Fibroblast of the aortic adventitia (primary cell): Measurements from ENCODE around the gene KIF21B. TPM values are rescaled to one million over a fixed set of nuclear protein-coding genes. Genes with fewer than 3 reads are reported as not detected.

Experiments
- DNase-seq: peaks from one replicate; pipeline ENCODE4 v3.0.0-alpha.2; 2010; ENCODE audit warnings: low read depth
- H3K4me3 ChIP-seq: 2 replicates; pipeline ENCODE4 v1.5.1; 2011; ENCODE audit warnings: low read depth, mild to moderate bottlenecking, control low read depth, low read length, moderate library complexity
- total RNA-seq: library from RNA; depleted of rRNA; stranded (reverse); fragments of >200 nt; gene quantifications from 2 replicates; pipeline ENCODE4 v1.2.3, GENCODE V29; 2012; ENCODE audit warnings: low replicate concordance
- TF ChIP-seq, protein P1 (sequence below): IDR thresholded peaks from 2 replicates; pipeline ENCODE4 v1.5.1; 2011; ENCODE audit warnings: mild to moderate bottlenecking, low read length, control low read depth, inconsistent platforms; ENCODE audit not compliant: insufficient read depth

The KIF21B gene
- total RNA-seq, 1 donor: under 0.01 TPM

- DNase-seq: peak; percentile 7
- no peak overlapping the region for H3K4me3 ChIP-seq
- TF ChIP-seq, protein P1, sequence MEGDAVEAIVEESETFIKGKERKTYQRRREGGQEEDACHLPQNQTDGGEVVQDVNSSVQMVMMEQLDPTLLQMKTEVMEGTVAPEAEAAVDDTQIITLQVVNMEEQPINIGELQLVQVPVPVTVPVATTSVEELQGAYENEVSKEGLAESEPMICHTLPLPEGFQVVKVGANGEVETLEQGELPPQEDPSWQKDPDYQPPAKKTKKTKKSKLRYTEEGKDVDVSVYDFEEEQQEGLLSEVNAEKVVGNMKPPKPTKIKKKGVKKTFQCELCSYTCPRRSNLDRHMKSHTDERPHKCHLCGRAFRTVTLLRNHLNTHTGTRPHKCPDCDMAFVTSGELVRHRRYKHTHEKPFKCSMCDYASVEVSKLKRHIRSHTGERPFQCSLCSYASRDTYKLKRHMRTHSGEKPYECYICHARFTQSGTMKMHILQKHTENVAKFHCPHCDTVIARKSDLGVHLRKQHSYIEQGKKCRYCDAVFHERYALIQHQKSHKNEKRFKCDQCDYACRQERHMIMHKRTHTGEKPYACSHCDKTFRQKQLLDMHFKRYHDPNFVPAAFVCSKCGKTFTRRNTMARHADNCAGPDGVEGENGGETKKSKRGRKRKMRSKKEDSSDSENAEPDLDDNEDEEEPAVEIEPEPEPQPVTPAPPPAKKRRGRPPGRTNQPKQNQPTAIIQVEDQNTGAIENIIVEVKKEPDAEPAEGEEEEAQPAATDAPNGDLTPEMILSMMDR: no peak
Observed at GRCh38 chr1:201059871-201060555, 36.5 kb upstream of the KIF21B start.

DNA sequence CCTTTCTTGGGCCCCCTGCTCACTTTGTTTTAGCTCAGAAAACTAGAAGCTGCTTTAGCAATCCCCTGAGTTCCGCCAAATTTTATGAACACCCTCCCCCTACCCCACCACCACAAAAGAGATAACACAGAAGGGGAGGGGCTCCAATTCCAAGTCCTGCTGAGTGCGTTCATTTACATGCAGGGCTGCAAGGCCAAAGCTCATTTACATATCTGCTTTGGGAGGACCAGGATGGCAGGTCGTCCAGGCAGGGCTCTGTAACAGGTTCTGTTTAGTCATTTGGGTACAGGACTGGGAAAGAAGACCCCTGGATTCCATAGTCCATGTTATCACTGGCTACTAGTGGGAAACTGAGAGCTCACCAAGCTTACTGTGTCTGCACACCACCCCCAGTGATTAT, 35.9 kb upstream of the KIF21B start:
- no peak overlapping the region for H3K4me3 ChIP-seq
- no peak for DNase-seq
- TF ChIP-seq, protein P1: no peak

- H3K4me3 ChIP-seq: no peak overlapping the region
- DNase-seq: no peak
- TF ChIP-seq, protein P1: no peak
Observed at GRCh38 chr1:201054091-201054543, 30.6 kb upstream of the KIF21B start.

GRCh38 chr1:201053155-201053860, 29.8 kb upstream of the KIF21B start:
- TF ChIP-seq, protein P1: no peak
- H3K4me3 ChIP-seq: no peak overlapping the region
- DNase-seq: no peak

- no peak for DNase-seq
- TF ChIP-seq, protein P1: no peak
- H3K4me3 ChIP-seq: no peak overlapping the region
Observed at GRCh38 chr1:201051399-201051798, 27.9 kb upstream of the KIF21B start.

DNA sequence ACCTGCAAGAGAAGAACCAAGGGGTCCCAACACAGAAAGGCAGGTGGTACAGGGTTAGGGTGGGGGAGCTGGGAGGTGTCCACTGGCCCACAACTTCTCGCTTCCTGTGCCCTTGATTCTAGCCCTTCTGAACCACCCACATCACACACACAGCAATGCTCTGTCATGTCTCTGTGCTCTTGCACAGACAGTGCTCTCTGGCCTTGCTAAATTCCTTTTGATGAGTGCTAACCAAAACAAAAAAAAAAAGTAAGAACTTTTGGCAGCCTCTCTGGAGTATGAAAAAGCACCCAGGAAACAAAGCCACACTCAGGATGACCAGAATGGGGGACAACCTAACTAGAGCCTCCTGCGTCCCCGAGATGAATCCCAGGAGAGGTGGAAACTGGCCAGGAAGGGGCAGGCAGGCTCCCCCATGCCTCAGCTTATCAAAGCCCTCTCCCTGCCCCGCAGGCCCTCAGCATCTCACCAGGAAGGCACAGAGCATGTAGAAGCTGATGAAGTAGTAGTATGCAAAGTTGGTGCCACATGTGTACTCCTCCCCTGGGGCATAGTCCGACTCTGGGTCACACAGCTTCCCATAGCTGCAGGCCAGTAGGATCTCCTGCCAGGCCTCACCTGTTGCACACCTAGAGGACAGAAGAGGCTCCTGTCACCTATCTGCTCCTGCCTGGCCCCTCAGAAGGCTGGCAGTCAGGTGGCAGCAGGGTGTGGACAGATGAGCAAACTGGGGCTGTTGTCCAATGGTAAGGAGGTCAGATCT, 27.2 kb upstream of the KIF21B start:
- H3K4me3 ChIP-seq: no peak overlapping the region
- DNase-seq: peak; percentile 32

More for the DNA sequence above, 27.2 kb upstream of the KIF21B start:
- TF ChIP-seq, protein P1: no peak
